H1 (cell line): ENCODE measurements around the gene EMC7.

Experiments used
- CEBPB ChIP-seq: IDR thresholded peaks from 2 replicates; pipeline ENCODE4 v1.6.1; 2012; ENCODE audit warnings: low read depth, low read length
- POLR2A ChIP-seq, 2 experiments: IDR thresholded peaks; 1 replicate in 1 of 2; 2 replicates in 1 of 2; pipeline ENCODE4 v1.6.1; 2011; ENCODE audit warnings: low read depth in 2 of 2, low read length in 2 of 2, mild to moderate bottlenecking in 2 of 2; ENCODE audit errors: control extremely low read depth in 1 of 2

DNA sequence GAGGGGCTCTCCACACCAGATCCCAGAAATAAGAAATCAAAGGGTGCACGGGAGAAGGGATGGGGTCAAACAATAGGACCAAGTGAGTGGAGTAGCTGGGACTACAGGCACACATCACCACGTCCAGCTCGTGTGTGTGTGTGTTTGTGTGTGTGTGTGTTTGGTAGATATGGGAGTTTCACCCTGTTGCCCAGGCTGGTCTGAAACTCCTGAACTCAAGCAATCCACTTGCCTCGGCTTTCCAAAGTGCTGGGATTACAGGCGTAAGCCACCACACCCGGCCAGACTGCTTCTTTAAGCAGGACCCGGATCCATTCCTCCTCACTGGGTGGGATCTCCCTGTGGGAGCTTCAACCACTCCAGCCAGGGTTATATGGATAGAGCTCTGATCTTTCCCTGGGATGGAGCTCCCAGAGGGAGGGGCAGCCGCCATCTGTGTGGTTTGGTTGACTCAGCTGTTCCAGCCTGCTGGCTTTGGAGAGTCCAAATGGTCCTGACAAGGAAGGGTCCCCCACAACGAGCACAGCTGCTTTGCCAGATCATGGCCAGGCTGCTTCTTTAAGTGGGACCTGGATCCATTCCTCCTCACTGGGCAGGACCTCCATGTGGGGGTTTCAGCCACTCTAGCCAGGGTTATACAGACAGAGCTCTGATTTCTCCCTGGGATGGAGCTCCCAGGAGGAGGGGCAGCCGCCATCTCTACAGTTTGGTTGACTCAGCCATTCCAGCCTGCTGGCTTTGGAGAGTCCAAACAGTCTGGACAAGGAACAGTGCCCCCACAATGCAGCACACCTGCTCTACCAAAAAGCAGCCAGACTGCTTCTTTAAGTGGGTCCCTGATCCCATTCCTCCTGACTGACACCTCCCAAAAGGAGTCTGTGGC is 53.5 kb downstream of the EMC7 start:
- no peak for TF ChIP-seq POLR2A (IDR thresholded peaks at IDR 0.05; ENCODE audit: control extremely low read depth in 1 of 2, low read depth in 2 of 2, low read length in 2 of 2)
- TF ChIP-seq CEBPB, result no peak
